CD4-positive, alpha-beta T cell treated with Interleukin-21 for 1 hour (primary cell): ENCODE measurements around the gene VDAC1.
"Not testable (repeated sequence)": the region's sequence is repeated elsewhere in the genome, so short reads cannot be mapped to it uniquely, and the experiment has no call there.

Source experiments
- DNase-seq: peaks from one replicate; pipeline ENCODE4 v3.0.0-alpha.2; 2020

Gene VDAC1

DNA sequence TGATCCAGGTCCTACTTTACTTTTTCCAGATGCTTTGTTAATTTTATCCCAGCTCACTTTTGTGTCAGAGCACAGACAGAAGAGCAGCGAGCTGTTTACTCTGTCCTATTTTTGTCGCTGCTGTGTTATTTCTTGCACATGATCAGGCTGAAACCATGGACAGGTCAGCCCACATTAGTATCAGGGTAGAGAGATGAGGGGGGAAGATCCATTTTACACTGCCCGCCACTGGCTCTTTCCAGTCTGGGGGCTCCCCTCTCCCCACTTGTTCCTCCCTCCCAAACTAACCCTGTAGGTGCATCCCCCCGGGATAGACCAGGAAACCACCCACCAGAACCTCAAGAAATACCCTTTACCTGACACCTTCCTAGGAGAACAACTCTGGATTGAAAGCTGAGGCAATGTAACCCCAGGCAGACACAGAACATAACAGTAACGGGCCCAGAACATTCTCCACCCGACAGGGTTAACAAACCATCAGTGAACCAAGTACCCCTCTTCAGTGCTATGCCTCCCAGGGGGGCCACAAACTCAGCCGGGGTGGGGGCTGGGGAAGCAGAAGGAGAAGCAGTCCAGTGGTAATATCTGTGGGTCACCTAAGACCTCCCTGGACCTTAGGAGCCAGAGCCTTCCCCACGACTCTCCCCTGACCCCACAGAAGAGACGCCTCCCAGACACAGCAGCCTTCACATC, 10.3 kb downstream of the VDAC1 start:
- DNase-seq: no peak

DNA sequence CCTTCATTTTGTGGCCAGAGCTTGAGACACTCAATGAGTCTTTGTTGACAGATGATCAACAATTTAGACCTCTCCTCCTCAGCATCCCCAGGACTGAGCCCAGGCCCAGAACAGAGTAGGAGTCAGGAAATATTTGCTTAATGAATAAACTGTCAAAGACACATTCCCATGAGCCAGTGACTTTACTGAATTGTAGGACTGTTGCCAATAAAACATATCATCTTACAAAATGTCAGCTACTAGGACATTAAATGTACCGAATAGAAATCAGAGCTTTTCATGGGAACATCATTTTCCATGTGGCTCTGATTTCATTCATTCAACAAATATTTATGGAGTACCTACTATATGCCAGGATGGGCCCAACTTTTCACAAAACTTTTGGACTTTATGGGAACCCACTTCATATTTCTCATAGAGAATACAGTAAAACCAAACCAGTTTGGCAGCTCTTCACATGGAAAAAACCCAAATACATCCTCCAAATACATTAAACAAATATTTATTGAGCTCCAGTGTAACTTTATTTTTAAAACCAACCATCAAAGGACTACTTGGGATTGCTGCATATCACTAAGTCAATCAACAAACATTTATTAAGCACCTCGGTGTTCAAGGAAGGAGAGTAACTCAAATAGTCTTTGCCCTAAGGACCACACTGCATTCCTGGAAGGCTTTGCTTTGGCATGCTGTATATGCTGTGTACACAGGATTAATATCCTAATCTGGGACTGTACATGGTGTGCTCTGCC, 11.4 kb downstream of the VDAC1 start:
- no peak for DNase-seq

DNA sequence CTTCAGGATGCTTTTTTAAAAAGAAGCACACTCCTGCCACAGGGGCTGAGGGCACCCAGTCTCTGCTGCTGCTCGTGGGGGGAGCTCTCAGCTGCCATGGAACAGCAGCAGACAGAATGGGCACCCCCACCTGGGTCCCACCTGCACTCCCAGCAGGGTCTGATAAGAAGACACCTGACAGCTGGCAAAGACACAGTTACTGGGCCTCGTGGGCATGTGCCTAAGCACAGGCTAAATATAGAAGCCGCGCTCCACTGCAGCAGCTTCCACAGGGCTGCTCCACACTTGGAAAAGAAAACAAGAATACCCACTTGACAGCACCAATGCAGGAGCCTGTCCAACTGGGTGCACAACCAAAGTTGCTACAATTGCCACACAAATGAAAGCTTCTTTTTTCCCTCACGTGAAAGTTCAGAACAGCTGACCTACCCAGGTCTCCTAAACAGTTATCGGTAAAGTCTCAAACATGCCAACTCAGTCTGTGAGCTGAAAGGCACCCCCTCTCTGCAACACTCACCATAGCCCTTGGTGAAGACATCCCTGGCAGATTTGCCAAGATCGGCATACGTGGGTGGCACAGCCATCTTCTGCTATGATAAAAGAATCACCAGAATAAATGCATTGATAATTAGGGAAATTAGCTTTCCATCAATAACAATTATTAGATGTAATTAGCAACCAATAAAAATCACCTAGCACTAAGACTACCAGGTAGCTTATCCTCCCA, 12.2 kb downstream of the VDAC1 start:
- no peak for DNase-seq

DNA sequence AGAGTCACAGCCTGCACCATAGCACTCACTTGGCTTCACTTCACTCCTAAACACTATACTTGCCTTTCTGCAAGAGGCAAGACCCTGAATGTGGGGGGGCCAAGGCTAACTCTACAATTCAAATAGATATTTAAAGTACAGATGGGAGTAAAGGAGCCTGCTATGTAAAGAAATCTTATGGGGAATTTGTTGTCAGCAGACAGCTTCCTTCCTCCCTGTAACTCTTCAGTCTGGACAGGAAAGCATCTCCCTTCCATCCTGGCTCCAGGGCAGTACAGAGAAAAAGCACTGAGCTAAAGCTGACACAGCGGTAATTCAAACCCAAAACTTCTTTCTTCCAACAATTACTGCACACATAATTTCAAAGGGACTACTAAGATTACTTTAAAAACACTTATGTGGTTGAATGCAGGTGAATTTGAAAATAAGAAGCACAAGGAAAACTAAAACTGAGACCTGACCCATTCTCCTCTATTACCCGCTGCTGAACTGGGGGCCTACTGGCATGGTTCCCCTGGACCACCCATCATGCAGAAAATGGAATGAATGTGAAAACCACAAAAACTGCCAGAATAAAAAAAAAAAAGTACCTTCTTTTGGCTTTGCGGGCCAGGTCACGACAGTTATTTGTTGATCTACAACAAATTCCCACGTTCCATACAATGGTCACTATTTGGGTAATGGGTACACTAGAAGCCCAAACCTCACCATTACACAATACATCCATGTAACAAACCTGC, 13.4 kb downstream of the VDAC1 start:
- no peak for DNase-seq

DNA sequence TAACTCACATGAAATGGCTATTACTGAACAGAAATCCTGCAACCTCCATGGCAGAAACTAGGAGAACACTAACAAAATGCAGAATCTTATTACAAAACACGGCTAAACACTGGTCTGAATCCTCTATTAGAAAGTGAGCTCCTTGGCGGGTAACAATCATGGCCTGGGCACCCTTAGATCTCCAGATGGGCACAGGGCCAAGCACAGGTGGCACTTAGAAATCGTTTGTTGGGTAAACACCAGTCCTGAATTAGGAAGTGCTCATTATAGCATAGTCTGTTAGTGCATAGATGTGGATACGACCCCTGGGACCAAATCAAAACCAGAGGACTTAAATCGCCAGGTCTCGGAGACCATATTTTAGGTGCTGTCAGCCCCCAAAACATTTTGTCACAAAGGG, 14.4 kb downstream of the VDAC1 start:
- no peak for DNase-seq

DNA sequence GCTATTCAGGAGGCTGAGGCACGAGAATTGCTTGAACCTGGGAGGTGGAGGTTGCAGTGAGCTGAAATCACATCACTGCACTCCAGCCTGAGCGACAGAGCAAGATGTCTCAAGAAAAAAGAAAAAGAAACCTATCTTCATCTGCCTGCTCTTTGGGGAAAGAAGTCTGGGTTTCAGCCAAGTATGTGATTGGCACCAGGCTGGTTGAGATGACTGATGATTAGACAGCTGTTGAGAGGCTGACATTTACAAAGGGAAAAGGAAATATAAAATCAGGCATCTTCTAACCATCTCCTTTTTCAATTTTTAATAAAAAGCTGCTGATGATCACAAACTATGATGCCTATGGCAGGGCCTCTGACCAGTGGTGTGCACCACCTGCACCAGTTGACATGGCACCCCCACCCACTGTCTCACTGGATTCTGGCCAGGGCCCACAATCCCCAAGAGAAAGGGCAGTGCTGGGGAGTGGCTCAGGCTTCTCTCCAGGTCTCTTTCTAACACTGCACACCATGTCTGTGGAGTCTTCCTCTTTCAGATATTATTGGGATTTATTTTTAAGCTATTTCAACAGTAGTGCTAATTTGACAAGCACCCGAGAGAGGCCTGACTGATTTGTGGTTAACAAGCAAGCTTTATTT, 19.1 kb downstream of the VDAC1 start:
- DNase-seq: no peak

DNA sequence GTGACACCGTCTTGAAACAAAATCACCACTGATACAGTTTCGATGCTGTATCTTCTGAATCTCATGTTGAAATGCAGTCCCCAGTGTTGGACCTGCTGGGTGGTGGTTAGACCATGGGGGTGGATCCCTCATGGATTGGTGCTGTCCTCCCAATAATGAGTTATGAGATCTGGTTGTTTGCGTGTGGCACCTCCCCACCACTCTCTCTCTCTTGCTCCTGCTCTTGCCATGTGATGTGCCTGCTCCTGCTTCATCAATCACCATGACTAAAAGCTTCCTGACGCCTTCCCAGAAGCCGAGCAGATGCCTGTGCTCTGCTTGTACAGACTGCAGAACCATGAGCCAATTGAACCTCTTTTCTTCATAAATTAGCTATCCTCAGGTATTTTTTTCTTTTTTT, 21.1 kb downstream of the VDAC1 start:
- no peak for DNase-seq

DNA sequence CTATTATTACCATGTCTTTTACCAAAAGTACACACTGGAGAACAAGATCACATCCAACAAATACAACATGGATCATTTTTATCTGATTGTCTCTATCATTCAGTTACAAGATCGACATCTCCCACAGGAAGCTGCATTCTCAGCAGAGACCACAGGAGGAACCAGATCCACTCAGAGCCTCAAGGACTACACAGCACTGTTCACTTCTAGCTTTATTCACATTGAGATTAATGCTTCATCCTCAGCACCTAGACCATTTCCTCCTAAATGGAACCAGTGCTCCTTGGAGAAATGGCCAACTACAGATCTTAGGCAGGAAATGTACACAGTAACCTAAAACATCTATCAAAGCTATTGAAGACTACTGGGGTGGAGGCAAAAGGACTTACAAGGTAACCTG, 23.1 kb downstream of the VDAC1 start:
- DNase-seq: no peak

DNA sequence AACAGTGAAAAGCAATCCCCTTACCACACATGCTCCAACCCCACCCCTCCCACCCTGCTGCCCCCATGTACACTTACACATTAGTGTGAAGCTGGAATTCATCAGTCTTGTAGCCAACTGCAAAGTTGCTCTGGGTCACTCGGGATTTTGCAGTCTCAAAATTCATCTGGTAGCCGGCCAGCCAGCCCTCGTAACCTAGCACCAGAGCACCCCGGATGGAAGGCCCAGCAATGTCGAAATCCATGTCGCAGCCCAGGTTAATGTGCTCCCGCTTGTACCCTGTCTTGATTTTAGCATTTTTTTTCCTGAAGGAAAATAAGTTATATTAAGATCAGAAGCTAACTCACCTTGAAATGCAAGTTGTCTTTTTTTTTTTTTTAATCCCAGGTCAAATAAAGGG, 24.1 kb downstream of the VDAC1 start:
- no peak for DNase-seq

DNA sequence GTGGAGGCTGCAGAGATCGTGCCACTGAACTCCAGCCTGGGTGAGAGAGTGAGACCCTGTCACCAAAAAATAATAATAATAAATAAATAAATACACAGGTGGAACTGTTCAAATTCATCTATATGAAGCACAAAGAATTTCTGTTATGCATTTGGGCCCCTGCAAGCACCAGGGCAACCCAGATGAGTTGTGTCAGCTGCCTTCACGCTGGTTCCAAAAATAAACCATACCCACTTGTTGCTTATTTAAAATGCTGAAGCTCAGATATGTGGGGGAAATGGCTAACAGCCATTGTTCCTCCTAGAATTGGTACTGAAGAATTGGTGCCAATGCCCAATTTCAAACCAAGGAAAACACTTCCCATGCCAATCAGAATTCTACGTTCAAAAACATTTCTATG, 25.8 kb downstream of the VDAC1 start:
- DNase-seq: no peak

DNA sequence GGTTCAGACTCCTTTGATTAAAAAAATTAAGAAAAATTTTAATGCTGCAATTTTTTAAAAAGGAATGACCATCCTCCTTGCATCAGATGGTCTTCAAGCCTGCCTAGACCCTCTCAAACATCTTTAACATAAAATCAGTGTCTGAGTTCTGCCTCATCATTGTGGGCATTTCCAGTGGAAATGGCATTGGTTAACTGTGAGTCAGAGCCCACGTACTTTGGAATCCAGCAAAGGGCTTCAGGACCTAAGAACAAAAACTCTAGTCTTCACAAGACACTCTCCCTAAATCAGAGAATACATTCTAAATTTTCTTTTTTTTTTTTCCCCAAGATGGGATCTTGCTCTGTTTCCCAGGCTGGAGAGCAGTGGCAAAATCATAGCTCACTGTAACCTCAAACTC, 26.9 kb downstream of the VDAC1 start:
- DNase-seq: no peak

DNA sequence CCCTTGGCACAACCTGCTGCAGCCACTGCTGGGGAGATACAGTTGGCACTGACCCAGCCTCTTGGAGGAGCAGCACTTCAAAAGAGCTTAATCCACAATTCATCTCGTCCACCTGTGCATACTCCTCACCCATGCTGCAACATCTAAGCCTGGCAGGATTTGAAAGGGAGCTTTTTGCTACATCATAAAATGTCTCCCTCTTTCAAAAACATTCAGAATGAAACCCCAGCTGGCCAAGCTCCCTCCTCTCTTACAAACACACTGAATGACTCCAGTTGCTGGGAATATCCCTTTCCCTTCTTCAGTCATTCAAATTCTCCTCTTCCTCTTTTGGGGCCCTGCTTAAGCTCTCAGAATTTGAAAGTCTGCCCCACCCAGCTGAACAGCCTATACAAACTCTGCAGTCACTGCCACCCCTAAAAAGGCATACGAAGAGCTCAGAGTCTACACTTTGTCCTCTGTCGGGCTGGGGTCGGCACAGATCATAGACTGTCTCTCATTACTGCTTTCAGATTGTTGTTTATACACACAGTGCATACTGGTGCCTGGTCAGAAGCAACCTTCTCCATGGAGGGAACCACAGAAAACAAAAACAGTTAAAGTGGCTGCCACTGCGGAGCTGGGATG, 27.5 kb downstream of the VDAC1 start:
- DNase-seq: no peak

DNA sequence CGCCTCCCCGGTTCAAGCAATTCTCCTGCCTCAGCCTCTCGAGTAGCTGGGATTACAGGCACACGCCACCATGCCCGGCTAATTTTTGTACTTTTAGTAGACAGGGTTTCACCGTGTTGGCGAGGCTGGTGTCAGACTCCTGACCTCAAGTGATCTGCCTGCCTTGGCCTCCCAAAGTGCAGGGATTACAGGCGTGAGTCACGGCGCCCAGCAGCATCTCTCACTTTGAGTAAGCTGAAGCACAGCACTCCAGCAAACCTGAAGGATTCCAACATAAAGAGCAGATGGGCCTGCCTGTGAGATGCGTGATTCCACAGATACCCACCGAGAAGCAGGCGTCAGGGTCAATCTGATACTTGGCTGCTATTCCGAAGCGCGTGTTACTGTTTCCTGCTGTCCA, 29.2 kb downstream of the VDAC1 start:
- not testable (repeated sequence) for DNase-seq

DNA sequence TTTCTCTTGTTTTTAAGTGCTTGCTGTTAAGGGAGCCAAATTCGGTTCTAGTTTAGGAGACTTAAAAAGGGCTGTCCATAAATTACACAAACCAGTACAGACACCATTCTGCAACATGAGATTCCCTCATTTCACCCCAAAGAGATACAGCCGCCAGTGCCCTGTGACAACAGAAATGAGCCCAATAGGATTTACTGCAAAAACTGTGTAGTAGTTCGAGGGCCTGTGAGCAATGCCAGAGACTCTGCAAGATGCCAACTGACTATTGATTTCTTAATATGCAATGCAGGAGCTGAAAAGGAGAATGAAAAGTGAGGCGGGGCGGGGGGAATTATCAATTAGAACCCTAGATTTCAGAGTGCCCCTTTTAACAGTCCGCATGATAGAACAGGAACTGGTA, 30.6 kb downstream of the VDAC1 start:
- no peak for DNase-seq

DNA sequence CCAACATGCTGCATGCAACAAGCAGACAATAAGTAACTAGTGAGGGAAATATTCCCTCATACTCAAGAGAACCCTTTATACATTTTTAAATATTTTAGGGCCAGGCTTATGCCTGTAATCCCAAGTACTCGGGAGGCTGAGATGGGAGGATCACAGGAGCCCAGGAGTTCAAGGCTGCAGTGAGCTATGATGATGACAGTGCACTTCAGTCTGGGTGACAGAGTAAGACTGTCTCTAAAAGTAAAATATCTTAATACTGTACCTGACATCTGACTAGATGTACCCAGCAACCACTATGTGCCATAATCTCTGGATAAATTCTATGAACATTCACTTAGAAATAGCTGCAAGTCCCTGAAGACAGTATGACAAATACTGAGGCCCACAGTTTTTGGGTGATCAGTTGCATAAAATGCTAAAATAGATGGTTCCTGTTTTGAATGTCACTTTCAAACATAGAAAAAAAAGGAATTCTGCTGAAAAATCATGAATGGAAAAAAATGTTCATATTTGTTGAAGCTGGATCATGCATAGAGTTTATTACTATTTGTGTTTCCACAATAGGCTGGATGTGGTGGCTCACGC, 34.4 kb downstream of the VDAC1 start:
- DNase-seq: no peak

DNA sequence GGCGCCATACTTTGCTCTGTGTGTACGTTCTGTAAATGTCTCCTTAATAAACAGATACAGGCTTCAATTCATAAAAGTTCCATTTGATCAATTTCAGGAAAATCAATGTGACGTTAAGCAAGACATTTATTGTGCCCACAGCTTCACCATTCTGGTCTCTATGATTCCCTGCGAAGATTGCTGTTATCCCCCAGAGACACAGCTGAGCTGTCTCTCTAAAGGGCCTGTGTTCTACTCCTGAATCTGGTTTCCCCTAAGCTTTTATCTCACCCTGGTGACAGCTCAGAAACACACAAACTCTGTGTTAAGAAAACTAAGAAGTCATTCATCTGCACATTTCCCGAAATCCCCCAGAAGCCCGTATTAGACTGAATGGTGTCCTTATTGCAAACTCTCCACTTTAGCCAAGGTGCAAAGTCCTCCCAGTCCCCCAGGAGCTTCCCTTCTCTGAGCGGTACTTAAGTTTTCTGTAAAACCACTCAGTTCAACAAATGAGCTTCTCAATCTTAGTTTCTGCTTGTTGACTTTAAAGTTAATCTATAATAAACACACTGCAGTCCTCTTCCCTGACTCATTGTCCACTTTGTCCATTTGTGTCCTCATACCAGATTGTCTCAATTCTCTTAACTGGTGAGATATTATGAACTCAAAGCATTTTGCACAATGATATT, 35.0 kb downstream of the VDAC1 start:
- DNase-seq: no peak

DNA sequence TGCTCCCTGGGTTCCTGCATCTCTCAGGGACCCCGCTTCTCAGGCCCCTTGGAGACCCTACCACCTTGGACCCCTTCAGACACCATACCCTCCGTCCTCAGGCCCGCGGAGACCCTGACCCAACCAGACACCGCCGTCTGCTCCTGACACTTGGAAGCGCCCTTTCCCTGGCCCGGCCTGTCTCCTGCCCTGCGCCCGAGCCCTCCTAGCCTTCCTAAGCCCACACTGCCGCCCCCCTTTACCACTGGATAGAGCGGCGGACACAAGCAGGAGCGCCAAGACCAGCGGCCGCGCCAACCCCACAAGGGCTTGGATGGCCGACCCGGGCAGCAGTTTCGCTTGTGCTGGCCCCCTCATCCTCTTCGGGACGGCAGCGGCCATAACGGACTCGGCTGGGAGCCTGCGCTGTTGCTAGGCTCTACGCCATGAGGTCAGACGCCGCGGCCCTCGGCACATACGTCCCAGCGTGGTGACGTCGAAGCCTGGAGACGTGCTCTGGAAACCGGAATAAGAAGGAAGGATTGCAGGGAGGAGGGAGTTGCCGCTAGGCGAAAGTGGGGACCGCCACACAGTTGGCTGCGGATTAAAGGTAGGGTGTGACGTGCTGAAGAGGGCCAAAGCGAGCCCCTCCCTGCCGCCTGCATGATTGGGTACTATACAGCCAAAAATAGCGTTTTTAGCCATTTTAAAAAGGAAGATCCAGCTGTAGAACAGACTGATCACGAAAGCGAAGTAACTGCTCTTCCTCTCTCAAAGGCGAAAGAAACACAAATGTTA, 36.4 kb downstream of the VDAC1 start, which contains the start of gene C5orf15:
C5orf15 (minus strand) TSS at position 422 of the 777 bp plus-strand sequence; CDS start at position 381, 41 bp downstream.
- peak; percentile 93 for DNase-seq

DNA sequence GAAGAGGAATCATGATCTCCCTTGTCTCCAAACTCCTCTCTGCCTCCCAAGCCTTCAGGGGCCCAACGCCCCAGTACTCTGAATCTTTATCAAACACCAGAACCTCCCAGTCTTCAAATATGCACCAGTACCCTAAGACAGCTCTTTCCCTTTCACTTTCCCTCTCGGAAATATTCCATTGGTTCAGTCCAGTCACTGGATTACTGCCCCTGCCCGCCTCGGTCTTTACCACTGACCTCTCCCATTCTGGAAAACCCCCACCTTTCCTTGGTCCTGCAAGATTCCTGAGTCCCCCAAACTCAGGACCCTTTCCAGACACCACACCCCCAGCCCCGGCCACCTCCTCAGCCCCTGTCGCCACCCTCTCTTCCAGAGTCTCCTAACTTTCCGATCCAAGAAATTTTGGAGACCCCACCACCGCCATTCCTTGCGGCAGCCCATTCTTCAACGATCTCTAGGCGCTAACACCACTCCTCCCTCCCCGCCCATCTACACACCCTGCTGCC, 37.0 kb downstream of the VDAC1 start:
- DNase-seq: peak; percentile 42

DNA sequence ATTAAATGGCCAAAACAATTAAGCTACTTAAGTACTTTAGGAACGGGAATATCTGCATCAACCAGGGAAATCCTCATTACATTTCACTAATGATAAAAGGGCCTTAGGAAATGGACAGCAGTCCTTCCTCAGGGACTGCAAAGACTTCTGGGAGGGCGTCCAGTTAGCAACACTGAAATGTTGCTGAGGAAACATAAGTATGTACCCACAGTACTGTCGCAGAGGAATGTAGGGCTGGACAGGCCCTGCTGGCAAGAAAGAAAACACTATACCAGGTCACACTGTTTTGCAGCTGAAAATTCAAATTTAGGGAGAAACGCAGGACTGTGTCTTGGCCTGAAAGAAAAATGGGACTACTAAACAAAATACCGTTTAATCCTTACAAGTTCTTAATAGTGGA, 37.7 kb downstream of the VDAC1 start:
- no peak for DNase-seq

DNA sequence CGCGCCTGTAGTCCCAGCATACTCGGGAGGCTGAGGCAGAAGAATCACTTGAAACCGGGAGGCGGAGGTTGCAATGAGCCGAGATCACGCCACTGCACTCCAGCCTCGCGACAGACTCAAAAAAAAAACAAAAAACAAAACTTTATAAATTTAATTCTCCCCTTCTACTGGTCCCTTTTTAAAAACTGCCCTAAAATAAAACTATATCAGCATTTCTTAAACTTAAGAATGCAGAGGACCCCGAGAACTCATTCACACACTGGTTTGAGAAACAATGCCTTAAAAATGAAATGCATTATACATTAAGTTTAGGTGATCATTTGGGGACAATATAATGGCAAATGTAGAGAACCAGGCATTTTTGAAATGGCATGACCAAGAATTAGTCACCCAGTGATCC, 38.7 kb downstream of the VDAC1 start:
- no peak for DNase-seq
